Heart right ventricle (tissue), 16 donors: ENCODE measurements around the gene GPAT3. TPM values are rescaled to one million over a fixed set of nuclear protein-coding genes. Genes with fewer than 3 reads are reported as not detected.

Experiments used
- ATAC-seq, 8 donors: fragments of 200-7000 bp; cut with Tn5 transposase; one replicate each; pipeline ENCODE4 v1.9.1; 2020; ENCODE audit warnings: mild to moderate bottlenecking in 8 of 8, moderate library complexity in 8 of 8, moderate number of reproducible peaks in 1 of 8
- DNase-seq, 2 donors: peaks; one replicate each; pipeline ENCODE4 v3.0.0-alpha.2; 2020
- H3K27ac ChIP-seq, 10 donors: fragments of 200-600 bp; sonication (generic) in 2 of 10; one replicate each; pipeline versions ENCODE4 v1.5.0 to v1.8.0; 2020 to 2022; ENCODE audit warnings: mild to moderate bottlenecking in 3 of 10
- H3K27me3 ChIP-seq, 7 donors: fragments of 200-600 bp; one replicate each; pipeline ENCODE4 v1.8.0; 2021 to 2022; ENCODE audit warnings: mild to moderate bottlenecking in 2 of 7
- H3K36me3 ChIP-seq, 9 donors: fragments of 200-600 bp; sonication (generic) in 1 of 9; one replicate each; pipeline versions ENCODE4 v1.5.0 to v1.8.0; 2020 to 2022; ENCODE audit warnings: mild to moderate bottlenecking in 2 of 9
- H3K4me1 ChIP-seq, 9 donors: fragments of 200-600 bp; sonication (generic) in 1 of 9; one replicate each; pipeline versions ENCODE4 v1.5.0 to v1.8.0; 2020 to 2022; ENCODE audit warnings: mild to moderate bottlenecking in 4 of 9
- H3K4me3 ChIP-seq, 10 donors: fragments of 200-600 bp; sonication (generic) in 2 of 10; one replicate each; pipeline versions ENCODE4 v1.5.0 to v1.8.0; 2020 to 2022; ENCODE audit warnings: mild to moderate bottlenecking in 7 of 10, moderate library complexity in 2 of 10
- H3K9me3 ChIP-seq, 11 donors: fragments of 200-600 bp in 10 of 11; sonication (generic) in 2 of 11; one replicate each; pipeline versions ENCODE4 v1.5.0 to v1.8.0; 2013 to 2022; ENCODE audit warnings: mild to moderate bottlenecking in 2 of 11, control low read depth in 1 of 11, moderate library complexity in 1 of 11
- WGBS, 2 donors: extraction: QIAGEN DNeasy Blood & Tissue Kit; methylation state at CpG; one replicate each; pipeline ENCODE4 v1.1.7; 2013; ENCODE audit warnings: inconsistent platforms in 1 of 2; 5-methylcytosine and 5-hydroxymethylcytosine counted together
- intact Hi-C, 10 donors: fragments of 100-400 bp; cut with DNase I; formaldehyde crosslinking; loops; one replicate each; pipeline versions ENCODE4 v1.11.1 to v1.14.2; 2022
- long read RNA-seq, 3 donors: library from polyadenylated mRNA; unstranded; transcript quantifications; one replicate each; pipeline ENCODE4 v2.0.0, GENCODE V29; 2020 to 2021
- polyA plus RNA-seq, 2 donors: library from polyadenylated mRNA; stranded (reverse); fragments of 200-250 nt; gene quantifications; one replicate each; pipeline ENCODE4 v1.2.3, GENCODE V29; 2013
- total RNA-seq, 10 donors: library from RNA; stranded (reverse); fragmentation: NEBNext Ultra II Directional in 3 of 10; extraction: Animal tissue kit (Norgen Biotek cat#: 25700) in 3 of 10; gene quantifications; one replicate each; pipeline versions ENCODE4 v1.2.1 to v1.2.4, GENCODE V29; 2021 to 2023
- TF ChIP-seq, protein P1 (sequence below), 9 donors: fragments of 200-600 bp; sonication (generic) in 2 of 9; IDR thresholded peaks; one replicate each; pipeline versions ENCODE4 v1.5.0 to v1.8.0; 2021 to 2022; ENCODE audit warnings: antibody characterized with exemption in 9 of 9, mild to moderate bottlenecking in 5 of 9, moderate library complexity in 1 of 9
- donor health status: Arrhythmogenic right ventricular cardiomyopathy.
- donor health status: ischemic (EF 13 %, LVEDD 7.1; RV severe dilation, severe dysfunction).
- donor health status: healthy with polysubstance abuse.
- donor health status: DM: no; HTN: yes; CAD: no.
- donor health status: DM: no; HTN: no; CAD: no.
- donor health status: ischemic (EF 25% LVEDD 6.9; RV normal size, moderate dysfunction).
- donor health status: ischemic (EF 25% LVEDD 5.7; RV mildly dilated, moderate dysfunction).
- donor health status: healthy.
- donor health status: DM: yes; HTN: yes; CAD: no.
- donor health status: Ischemic cardiomyopathy.
- donor health status: ischemic (EF 35%, LVEDD 5.7; RV mildly dilated, moderate dysfunction).
- donor health status: nonischemic (EF 11% LVEDD 7.7; RV severe dilation, severe dysfunction).
- donor health status: DM: yes; HTN: yes; CAD: no.
- donor health status: PGD.
- donor health status: ischemic (EF 29% LVEDD 5.4; RV normal size, mild dysfunction).
- donor health status: nonischemic (EF 23%, LVEDD 6.1; RV moderate dilation, normal function).

Gene GPAT3
- 10 to 100 TPM; 34.2 to 82.6 (median 52.8) TPM for total RNA-seq
- polyA plus RNA-seq, result 10 to 100 TPM; 22.2 to 24.2 TPM
- long read RNA-seq, donor 1, transcript GPAT3-201 (12 exons, 2,625 nt), result major isoform, 112 of 124 reads
- long read RNA-seq, donor 1, partial matches to known transcripts, result 1 of 124 reads
- long read RNA-seq, donor 1, other reads (novel, unspliced or antisense), result 8 of 124 reads
- long read RNA-seq, donor 2, transcript GPAT3-202 (13 exons, 2,631 nt), result minor isoform, 26 of 142 reads
- long read RNA-seq, donor 2, transcript GPAT3-201 (12 exons, 2,625 nt), result major isoform, 101 of 142 reads
- long read RNA-seq, donor 2, partial matches to known transcripts, result 2 of 142 reads
- long read RNA-seq, donor 2, other reads (novel, unspliced or antisense), result 13 of 142 reads
- long read RNA-seq, donor 3, transcript GPAT3-202 (13 exons, 2,631 nt), result minor isoform, 31 of 272 reads
- long read RNA-seq, donor 3, transcript GPAT3-201 (12 exons, 2,625 nt), result major isoform, 217 of 272 reads
- long read RNA-seq, donor 3, partial matches to known transcripts, result 16 of 272 reads
- long read RNA-seq, donor 3, other reads (novel, unspliced or antisense), result 7 of 272 reads

GRCh38 chr4:83535520-83536361 is at the start of gene GPAT3:
TSS of gene GPAT3 (plus strand) at chr4:83536108. CDS start at chr4:83536623, 515 bp downstream.
- TF ChIP-seq, protein P1, sequence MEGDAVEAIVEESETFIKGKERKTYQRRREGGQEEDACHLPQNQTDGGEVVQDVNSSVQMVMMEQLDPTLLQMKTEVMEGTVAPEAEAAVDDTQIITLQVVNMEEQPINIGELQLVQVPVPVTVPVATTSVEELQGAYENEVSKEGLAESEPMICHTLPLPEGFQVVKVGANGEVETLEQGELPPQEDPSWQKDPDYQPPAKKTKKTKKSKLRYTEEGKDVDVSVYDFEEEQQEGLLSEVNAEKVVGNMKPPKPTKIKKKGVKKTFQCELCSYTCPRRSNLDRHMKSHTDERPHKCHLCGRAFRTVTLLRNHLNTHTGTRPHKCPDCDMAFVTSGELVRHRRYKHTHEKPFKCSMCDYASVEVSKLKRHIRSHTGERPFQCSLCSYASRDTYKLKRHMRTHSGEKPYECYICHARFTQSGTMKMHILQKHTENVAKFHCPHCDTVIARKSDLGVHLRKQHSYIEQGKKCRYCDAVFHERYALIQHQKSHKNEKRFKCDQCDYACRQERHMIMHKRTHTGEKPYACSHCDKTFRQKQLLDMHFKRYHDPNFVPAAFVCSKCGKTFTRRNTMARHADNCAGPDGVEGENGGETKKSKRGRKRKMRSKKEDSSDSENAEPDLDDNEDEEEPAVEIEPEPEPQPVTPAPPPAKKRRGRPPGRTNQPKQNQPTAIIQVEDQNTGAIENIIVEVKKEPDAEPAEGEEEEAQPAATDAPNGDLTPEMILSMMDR (IDR thresholded peaks at IDR 0.05), result no peak
- peaks cover 0 to 31% (median 13%) of the 10 kb centered on the region in 9 donors for H3K4me1 ChIP-seq
- 0% methylated on average over 62 to 63 of the region's 63 CpGs for WGBS, 2 donors
- H3K4me3 ChIP-seq, result peak within 1 kb of the TSS; percentile 51 to 86 (median 74)
- peaks cover 0 to 35% (median 6%) of the 10 kb centered on the region in 7 donors for H3K27me3 ChIP-seq
- ATAC-seq, result peak; percentile 83 to 96 (median 89)
- DNase-seq, result peak; percentile 77 to 84
- H3K36me3 ChIP-seq, result no peaks in the 10 kb centered on the region
- H3K27ac ChIP-seq, result peak within 1 kb of the TSS; percentile 68 to 96 (median 90)
- intact Hi-C loops, result loop anchor here in 4 of 10 donors (5.0 kb wide), 5 partner anchors 42 to 92 kb away; no protein-coding TSS in a partner anchor
- H3K9me3 ChIP-seq, result no peaks in the 10 kb centered on the region

DNA sequence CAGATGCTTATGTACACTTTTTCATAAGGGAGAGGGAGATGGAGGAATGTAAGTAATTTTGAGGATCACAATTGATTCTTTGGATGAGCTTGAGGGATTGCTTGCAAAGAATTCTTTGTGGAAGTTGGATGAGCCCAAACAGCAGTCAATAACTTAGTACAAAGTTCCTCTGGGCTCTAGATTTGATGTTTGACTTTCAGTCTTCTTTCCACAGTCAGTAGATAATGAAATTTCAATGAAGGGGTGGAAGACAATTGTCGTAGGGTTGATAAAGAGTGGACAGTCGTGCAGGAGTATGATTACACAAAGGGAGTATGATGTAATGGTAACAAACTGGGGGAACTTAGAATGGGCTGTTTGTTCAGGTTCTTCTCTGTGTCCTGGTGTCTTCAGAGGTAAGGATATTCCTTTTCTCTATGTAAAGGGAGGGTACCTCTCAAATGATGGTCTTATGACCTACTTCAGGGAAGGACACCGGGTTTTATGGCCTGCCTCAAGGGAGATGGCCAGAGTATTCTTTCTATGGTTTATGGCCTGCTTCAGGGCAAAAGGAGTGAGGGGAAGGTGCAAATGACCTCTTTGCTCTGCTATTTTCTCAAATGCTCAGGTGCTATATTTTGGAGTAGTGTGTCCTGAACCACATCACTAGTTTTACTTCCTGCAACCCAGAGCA is 49.3 kb upstream of the GPAT3 start:
- Histone ChIP-seq H3K4me1 (peaks cover 0 to 22% (median 11%) of the 10 kb centered on the region in 9 donors), H3K4me3 (no peak overlapping the region), H3K27me3 (no peaks in the 10 kb centered on the region), H3K27ac (no peak overlapping the region), H3K36me3 (peaks cover 0 to 4% (median 0%) of the 10 kb centered on the region in 9 donors), H3K9me3 (no peaks in the 10 kb centered on the region)
- intact Hi-C loops, result no loop called here
- DNase-seq (no peak), ATAC-seq (no peak)
- TF ChIP-seq, protein P1 (IDR thresholded peaks at IDR 0.05), result no peak
- 82 to 85% methylated on average over 3 of the region's 3 CpGs for WGBS, 2 donors

DNA sequence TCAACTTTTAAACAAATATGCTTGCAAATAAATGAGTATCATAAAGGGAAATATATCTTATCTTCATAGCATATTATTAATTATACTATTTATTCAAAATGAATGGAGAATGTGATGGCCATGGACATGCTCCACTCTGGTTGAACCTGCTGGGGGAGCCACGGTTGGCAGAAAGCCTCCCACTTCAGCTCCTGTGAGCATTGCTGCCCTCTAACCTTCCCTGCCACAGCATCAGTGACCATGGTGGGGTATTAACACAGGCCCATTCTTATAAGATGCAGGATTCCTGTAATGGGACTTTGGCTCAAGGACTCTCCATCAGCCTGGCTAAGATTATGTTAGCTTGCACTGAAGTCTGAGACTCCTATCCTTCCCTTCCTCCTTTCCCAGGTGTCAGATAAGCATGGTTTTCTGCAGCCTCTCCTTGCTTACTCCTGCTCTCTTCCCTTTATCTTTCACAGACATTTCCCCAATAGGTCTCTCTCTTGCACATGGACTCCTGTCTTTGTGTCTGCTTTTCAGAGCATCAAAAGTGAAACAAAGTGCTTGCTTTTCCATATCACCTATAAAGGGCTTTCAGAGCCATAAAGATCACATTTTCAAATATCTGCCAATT is 46.1 kb upstream of the GPAT3 start:
- no peaks in the 10 kb centered on the region for H3K9me3 ChIP-seq
- H3K36me3 ChIP-seq, result no peaks in the 10 kb centered on the region
- H3K4me1 ChIP-seq, result peaks cover 0 to 9% (median 5%) of the 10 kb centered on the region in 9 donors
- TF ChIP-seq, protein P1 (IDR thresholded peaks at IDR 0.05), result no peak
- ATAC-seq (no peak), DNase-seq (no peak)
- H3K4me3 ChIP-seq, result no peak overlapping the region
- intact Hi-C loops, result no loop called here
- no peaks in the 10 kb centered on the region for H3K27me3 ChIP-seq
- 24 to 40% methylated on average over 1 of the region's 1 CpG for WGBS, 2 donors
- H3K27ac ChIP-seq, result no peak overlapping the region
